Right ventricle myocardium inferior (tissue), 1 donor: ENCODE results near the gene HEMGN. TPM values are rescaled to one million over a fixed set of nuclear protein-coding genes. Genes with fewer than 3 reads are reported as not detected.
"Not testable (repeated sequence)": the region's sequence is repeated elsewhere in the genome, so short reads cannot be mapped to it uniquely, and the experiment has no call there.

Experiments used
- ATAC-seq: fragments of 200-7000 bp; cut with Tn5 transposase; one replicate; pipeline ENCODE4 v1.9.1; 2020; ENCODE audit warnings: mild to moderate bottlenecking, moderate library complexity
- DNase-seq: peaks from one replicate; pipeline ENCODE4 v3.0.0; 2021; ENCODE audit errors: missing footprints
- intact Hi-C: fragments of 100-400 bp; cut with DNase I; formaldehyde crosslinking; loops from one replicate; pipeline ENCODE4 v1.11.0; 2022
- total RNA-seq: library from RNA; stranded (reverse); fragmentation: NEBNext Ultra II Directional; extraction: Animal tissue kit (Norgen Biotek cat#: 25700); gene quantifications from one replicate; pipeline ENCODE4 v1.2.1, GENCODE V29; 2021
- donor health status: DM: no; HTN: yes; CAD: no; lungs with severe emphysema.

The HEMGN gene
- total RNA-seq, 1 donor from 2014 or later, result 0.11 TPM

DNA sequence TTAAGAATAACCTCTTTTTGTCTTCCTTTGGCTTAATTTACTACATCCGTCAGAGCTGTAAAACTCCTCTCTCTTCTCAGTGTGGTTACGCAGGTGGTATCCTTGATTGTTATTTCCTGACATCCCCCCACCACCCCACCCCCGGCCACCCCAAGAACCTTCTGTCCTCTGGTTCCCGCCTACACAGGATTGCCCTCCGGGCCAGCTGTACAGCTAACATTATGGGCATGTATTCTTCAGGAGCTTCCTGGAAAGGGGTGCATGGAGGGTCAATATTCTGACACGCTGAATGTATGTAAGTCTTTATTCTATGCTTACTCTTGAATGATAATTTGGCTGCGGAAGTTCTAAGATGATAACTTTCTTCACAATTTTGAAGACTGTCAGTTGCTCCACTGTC lies 32.2 kb upstream of the HEMGN start:
- intact Hi-C loops, result no loop called here
- DNase-seq (no peak), ATAC-seq (no peak)

DNA sequence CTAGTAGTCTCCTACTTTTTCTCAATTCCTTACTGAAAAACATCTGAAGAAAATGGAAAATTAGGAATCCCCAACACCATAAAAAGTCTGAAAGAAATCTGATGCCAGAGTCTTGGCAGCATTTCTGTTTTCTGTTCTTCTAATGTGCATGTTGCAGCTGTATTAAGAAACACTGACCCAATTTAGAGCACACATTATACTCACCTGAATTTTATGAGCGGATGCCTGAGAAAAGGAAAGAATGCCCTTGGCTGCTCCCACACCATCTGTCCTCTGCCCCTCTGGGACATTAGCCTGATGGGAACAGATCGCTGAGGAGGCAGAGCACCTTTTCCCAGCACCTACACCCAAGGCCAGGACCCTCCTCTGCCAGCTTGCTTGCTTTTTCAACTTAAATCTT lies 31.0 kb upstream of the HEMGN start:
- DNase-seq, result no peak
- ATAC-seq, result no peak
- intact Hi-C loops, result no loop called here

DNA sequence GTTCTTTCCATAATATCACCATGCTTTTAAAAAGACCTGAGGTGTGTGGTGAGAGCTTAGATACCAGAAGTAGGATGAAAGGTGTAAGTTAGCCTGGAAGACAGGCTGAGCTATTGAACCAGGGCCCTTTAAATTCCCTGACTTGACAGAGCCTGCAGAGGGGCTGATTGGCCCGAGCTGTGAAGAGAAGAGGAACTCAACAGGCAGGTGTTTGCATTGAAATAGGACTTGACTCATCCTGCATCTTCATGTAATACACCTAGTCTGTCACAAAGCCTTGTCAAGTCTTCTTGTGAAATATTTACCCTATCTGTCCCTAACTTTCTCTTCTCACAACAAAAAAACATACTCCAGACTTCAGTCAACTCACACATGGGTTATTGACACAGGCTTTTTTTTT lies 28.5 kb upstream of the HEMGN start:
- ATAC-seq (no peak), DNase-seq (no peak)
- intact Hi-C loops, result no loop called here

DNA sequence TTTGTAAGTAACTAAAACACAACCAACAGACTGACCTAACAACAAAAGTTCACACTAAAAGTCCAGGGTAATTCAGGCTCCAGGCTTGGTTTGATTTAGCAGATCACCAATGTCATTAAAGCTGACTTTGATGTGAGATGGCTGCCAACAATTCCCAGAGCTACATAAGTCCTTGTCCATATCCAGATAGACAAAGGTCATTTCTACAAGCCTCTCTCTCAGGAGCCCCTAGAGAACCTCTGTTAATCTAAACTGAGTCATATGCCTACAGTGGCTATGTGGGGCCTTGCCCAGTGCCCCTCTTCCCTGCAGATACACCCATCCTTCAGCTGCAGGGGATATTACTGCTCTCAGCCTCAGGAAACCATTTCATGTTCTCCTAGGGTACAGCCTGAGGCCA lies 26.9 kb upstream of the HEMGN start:
- intact Hi-C loops, result no loop called here
- ATAC-seq (peak; percentile 42), DNase-seq (no peak)

DNA sequence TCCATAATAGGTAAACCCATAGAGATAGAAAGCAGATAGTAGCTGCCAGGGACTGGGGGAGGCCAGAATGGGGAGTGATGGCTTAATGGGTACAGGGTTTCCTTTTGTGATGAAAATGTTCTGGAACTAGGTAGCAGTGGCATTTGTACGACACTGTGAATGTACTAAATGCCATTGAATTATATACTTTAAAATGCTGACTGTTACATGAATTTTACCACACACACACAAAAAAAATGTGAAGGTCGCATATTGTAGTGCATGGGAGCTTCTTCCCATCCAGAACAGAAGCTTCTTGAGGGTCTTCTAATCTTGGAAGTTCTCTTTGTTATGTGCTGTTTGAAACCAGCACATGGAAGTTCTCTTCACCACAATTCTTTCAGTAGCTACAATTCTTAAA lies 25.3 kb upstream of the HEMGN start:
- no peak for ATAC-seq
- intact Hi-C loops, result no loop called here

DNA sequence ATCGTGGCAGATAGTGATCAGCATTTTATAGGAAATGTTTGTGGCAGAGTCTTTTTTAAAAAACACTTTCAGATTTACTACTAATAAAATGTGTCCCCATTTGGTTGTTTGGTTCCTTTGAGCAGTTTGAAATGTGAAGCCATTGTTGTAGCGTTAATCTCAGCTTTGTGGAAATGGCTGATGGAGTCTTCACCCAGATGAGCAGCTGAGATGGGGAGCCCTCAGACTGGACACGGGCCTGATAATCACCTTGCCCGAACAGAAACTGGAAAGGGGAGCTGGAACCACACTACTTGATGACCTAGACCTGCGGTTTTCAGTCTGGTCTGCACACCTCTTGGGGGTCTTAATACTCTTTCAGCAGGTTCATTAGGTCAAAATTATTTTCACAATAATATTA lies 24.6 kb upstream of the HEMGN start:
- intact Hi-C loops, result no loop called here
- ATAC-seq (no peak), DNase-seq (no peak)

More for the DNA sequence above, 25.3 kb upstream of the HEMGN start:
- no peak for DNase-seq

DNA sequence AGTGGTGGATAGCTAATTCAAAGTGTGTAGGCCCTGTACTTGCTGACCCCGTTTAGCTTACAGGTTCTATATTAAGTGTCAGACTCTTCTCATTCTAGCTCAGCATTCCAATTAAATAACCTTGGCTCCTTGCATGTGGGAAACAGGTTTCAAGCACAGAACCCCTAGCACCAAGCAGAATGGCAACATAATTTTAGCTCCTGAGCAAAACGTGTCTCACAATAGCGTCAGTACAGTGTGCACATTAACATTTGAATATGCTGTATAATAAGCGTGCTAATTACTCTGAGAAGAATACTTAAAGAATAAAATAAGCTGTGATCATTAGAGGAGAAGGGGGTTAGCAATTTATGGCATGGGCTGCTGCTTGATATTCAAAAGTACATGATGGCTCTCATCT lies 24.2 kb upstream of the HEMGN start:
- no peak for ATAC-seq
- intact Hi-C loops, result no loop called here

DNA sequence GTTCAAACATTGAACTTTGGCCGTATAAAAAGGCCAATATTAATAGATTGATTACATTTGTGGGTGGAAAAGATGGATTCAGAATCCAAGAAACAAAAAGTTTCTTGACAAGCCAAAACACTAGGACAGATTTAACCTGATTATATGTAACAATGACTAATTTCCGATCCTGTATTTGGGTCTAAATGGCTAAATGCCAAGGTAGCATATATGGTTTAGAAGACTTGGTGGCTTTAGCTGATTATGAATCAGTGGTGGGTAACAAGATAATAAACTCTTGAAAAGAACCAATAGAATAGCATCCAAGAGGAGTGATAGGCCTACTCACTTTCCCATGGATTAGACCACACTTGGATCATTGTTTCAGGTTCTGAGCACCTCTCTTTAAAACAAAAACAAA lies 23.4 kb upstream of the HEMGN start:
- ATAC-seq (no peak), DNase-seq (no peak)
- intact Hi-C loops, result no loop called here

More for the DNA sequence above, 24.2 kb upstream of the HEMGN start:
- DNase-seq, result no peak

DNA sequence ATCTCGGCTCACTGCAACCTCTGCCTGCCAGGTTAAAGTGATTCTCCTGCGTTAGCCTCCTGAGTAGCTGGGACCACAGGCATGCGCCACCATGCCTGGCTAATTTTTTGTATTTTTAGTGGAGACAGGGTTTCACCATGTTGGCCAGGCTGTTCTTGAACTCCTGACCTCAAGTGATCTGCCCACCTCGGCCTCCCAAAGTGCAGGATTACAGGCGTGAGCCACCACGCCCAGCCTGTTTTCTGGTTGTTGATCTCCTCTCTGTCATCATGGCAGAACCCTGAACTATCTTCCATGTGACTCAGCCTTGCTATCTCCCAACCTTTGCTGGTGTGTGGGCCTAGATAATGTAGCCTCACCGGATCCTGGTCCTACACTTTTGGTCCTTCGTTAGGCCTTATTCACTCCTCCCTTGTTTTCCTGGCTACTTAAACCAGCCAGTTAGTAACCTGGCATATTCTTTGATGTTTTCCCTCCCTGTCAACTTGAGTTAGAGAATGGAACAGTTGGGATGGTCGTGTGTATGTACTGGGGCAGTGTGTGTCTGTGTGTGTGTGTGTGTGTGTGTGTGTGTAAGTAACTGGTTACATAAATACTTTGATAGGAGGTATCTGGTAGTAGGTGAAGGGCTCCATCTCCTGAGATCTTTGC lies 22.8 kb upstream of the HEMGN start:
- intact Hi-C loops, ATAC-seq, DNase-seq: not testable (repeated sequence)

DNA sequence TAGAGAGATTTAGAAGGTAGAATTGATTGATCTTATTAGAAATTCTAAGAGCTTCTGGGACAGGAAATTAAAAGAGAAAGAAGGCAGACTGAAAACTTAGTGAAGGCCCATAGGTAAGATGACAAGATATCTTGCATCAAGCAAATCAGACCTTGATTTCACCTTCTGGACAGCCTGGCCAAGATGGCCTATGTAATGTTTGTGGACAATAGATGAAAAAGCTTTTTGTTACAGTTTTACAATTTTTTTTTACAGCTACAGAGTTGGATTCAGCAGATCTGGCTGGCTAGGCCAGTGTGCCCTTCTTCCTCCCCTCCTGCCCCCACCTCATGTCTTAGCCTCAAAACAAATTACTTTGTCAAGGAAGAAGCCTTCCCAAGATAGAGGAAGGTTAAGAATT lies 21.6 kb upstream of the HEMGN start:
- intact Hi-C loops, result no loop called here
- no peak for ATAC-seq
- DNase-seq, result no peak

DNA sequence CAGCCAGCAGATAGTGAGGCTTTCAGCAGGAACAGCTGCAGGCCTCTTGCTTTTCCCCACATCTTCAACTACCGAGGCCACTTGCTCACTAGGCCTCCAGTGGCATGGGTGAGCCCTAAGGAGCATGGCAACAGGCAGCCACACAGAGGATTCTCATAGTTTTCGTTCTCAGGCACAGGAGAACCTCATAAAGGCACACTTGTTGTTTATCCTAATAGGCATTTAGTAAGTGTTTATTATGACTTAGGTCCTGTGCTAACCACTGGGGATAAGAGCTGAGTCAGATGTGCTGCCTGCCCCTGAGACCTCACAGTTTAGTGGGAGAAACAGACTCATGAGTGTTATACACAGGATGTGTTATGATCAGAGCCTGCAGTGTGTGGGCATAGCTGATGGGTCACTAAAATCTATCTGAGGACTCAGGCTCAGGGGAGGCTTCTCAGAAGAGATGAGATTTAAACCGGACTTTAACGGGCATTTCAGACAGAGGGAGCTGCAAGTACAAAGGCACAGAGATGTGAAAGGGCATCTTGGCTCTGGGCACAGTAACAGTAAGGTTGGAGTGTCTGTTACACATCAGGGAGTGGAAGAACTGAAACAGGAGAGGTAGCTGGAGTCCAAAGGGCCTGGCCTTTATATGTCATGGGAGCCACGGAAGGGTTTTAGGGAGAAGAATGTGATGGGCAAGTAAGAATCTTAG lies 21.0 kb upstream of the HEMGN start:
- ATAC-seq, result no peak
- intact Hi-C loops, result no loop called here
- DNase-seq, result no peak

DNA sequence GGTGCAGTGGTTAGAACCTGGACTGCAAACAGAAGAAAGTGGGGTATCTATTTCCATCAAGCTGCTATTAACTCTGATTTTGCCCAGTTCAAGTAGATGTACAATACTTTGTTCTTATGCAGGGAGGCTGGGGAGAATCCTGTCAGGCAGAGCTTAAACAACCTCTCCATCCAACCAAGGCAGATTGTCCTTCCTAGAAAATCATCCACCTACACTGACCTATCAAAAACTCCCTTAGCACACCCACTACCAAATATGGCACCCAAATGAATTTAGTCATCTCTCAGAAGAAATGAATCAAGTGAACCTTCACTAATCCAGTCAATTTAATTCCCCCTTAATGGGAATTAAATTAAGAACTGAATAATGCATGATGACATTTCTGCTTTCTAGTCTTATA lies 18.4 kb upstream of the HEMGN start:
- no peak for ATAC-seq
- DNase-seq, result no peak
- intact Hi-C loops, result no loop called here

DNA sequence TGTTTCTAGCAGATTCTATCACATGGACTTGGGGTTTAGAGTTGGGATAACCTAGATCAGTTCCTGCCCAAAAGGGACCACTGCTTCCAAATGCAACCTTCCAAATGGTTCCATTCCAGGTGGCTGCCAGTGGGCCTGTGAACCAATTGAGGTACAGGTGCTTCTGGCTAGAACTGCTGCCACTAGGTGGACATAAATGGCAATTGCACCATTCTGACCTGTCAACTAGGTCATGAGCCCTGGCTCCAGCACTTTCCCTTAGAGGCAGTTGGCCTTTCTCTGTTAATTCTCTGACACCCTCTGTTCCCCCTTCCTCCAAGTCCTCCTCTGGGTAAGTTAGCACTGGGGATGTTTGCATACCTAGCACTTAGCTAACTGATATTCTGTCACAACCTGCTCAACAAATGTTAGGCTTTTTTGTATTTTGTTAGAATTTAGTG lies 16.6 kb upstream of the HEMGN start:
- DNase-seq (no peak), ATAC-seq (peak; percentile 39)
- intact Hi-C loops, result no loop called here

DNA sequence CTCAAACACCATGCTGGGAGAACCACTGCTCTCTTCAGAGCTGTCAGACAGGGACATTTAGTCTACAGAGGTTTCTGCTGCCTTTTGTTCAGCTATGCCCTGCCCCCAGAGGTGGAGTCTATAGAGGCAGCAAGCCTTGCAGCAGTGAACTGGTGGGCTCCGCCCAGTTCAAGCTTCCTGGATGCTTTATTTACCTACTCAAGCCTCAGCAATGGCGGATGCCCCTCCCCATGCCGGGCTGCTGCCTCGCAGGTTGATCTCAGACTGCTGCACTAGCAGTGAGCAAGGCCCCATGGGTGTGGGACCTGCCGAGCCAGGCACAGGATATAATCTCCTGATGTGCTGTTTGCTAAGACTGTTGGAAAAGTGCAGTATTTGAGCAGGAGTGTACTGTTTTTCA lies 12.9 kb upstream of the HEMGN start:
- DNase-seq, ATAC-seq, intact Hi-C loops: not testable (repeated sequence)

DNA sequence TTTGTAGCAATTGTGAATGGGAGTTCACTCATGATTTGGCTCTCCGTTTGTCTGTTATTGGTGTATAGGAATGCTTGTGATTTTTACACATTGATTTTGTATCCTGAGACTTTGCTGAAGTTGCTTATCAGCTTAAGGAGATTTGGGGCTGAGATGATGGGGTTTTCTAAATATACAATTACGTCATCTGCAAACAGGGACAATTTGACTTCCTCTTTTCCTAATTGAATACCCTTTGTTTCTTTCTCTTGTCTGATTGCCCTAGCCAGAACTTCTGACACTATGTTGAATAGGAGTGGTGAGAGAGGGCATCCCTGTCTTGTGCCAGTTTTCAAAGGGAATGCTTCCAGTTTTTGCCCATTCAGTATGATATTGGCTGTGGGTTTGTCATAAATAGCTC lies 9.1 kb upstream of the HEMGN start:
- intact Hi-C loops, ATAC-seq: not testable (repeated sequence)

DNA sequence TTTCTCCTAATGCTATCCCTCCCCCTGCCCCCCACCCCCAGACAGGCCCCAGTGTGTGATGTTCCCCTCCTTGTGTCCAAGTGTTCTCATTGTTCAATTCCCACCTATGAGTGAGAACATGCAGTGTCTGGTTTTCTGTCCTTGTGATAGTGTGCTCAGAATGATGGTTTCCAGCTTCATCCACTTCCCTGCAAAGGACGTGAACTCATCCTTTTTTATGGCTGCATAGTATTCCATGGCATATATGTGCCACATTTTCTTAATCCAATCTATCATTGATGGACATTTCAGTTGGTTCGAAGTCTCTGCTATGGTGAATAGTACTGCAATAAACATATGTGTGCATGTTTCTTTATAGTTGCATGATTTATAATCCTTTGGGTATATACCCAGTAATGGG lies 7.5 kb upstream of the HEMGN start:
- DNase-seq, ATAC-seq, intact Hi-C loops: not testable (repeated sequence)

More for the DNA sequence above, 9.1 kb upstream of the HEMGN start:
- DNase-seq, result not testable (repeated sequence)

DNA sequence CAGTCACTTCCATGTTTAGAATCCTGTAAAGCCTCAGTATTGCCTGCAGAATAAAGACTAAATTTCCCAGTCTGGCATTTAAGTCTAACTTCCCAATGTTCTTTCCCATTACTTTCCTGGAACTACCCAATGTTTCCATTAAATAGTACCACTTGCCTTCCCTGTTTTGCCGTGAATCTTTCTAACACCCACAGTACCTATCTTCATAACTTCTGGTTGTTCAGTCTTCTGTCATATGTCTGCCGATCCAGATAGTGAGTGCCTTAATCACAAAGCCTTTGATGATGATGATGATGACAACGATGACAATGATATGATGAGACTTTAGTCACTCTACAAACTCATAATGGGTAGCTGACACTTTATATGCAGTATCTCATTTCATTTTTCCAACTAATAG lies 6.6 kb upstream of the HEMGN start:
- no peak for DNase-seq
- no peak for ATAC-seq
- intact Hi-C loops, result no loop called here

DNA sequence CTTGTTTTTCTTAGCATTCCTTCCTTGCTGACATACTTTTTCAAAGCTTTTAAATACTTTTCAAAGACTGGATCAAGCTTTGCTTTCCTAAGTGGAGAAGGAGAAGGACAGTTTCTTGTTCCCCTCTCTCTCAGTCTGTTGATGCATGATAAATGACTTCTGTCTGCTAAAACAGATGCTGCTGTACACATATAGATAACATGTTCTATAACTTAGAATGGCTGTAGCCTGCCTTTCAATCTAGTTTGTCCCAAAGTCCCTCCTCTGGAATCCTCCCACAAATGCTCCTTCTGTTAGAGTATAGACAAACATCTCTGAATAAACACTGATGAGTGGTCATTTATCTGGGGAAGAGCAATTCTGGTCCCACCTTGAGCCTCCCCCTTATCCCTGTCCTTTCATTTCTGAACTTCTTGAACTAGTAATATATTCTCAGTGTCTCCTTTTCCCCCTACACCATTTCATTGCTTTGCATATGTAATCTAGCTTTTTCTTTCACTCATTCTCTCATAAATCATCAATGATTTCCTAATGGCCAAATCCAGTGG lies 5.4 kb upstream of the HEMGN start:
- no peak for DNase-seq
- intact Hi-C loops, result no loop called here
- no peak for ATAC-seq

DNA sequence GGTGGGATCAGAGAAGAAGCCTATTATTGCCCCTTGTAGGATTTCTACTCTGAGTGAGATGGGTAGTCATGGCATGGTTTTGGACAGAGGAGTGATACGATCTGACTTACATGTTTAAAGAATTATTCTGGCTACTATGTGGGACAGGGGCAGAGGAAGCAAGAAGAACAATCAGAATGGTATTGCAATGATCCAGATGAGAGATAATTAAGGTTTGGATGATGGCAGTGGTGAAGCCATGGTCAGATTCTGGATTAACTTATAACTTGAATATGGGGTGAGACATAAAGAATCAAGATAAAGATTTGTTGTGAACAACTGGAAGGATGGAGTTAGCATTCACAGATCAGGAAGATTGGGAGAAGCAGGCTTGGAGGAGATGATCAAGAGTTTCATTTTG lies 3.4 kb upstream of the HEMGN start:
- ATAC-seq, result no peak
- no peak for DNase-seq
- intact Hi-C loops, result no loop called here

DNA sequence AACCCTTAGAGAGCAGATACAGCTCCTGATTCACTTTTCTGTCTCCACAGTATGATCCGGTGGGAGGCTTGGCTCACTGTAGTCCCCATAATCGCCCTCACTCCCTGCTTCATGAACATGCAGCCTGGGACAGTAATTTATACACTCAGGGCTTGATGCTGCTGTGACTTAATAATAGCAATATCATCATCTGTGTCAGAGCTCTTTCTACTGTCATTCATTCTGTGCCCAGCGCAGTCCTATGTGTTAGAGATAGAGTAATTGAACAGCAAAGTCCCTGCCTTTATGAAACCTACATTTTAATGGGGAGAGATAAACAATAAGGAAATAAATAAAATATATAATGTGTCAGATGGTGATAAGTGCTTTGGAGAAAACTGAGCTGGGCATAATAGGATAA lies 2.8 kb upstream of the HEMGN start:
- DNase-seq (no peak), ATAC-seq (no peak)
- intact Hi-C loops, result no loop called here
